Fibroblast of villous mesenchyme (primary cell): ENCODE data around the gene SPINT1. TPM values are rescaled to one million over a fixed set of nuclear protein-coding genes. Genes with fewer than 3 reads are reported as not detected.

Experiments
- DNase-seq: peaks from one replicate; pipeline ENCODE4 v3.0.0-alpha.2; 2010; ENCODE audit warnings: low read depth
- H3K4me3 ChIP-seq: 2 replicates; pipeline ENCODE4 v1.5.1; 2011; ENCODE audit warnings: low read depth, mild to moderate bottlenecking, low read length
- total RNA-seq: library from RNA; depleted of rRNA; stranded (reverse); fragments of >200 nt; gene quantifications from 2 replicates; pipeline ENCODE4 v1.2.3, GENCODE V29; 2012
- TF ChIP-seq, protein P1 (sequence below): IDR thresholded peaks from 2 replicates; pipeline ENCODE4 v1.5.1; 2012; ENCODE audit warnings: low read depth, mild to moderate bottlenecking, low read length; ENCODE audit not compliant: insufficient read depth

SPINT1 gene, protein sequence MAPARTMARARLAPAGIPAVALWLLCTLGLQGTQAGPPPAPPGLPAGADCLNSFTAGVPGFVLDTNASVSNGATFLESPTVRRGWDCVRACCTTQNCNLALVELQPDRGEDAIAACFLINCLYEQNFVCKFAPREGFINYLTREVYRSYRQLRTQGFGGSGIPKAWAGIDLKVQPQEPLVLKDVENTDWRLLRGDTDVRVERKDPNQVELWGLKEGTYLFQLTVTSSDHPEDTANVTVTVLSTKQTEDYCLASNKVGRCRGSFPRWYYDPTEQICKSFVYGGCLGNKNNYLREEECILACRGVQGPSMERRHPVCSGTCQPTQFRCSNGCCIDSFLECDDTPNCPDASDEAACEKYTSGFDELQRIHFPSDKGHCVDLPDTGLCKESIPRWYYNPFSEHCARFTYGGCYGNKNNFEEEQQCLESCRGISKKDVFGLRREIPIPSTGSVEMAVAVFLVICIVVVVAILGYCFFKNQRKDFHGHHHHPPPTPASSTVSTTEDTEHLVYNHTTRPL
- total RNA-seq: 0.32 and 0.43 TPM in 2 replicates

DNA sequence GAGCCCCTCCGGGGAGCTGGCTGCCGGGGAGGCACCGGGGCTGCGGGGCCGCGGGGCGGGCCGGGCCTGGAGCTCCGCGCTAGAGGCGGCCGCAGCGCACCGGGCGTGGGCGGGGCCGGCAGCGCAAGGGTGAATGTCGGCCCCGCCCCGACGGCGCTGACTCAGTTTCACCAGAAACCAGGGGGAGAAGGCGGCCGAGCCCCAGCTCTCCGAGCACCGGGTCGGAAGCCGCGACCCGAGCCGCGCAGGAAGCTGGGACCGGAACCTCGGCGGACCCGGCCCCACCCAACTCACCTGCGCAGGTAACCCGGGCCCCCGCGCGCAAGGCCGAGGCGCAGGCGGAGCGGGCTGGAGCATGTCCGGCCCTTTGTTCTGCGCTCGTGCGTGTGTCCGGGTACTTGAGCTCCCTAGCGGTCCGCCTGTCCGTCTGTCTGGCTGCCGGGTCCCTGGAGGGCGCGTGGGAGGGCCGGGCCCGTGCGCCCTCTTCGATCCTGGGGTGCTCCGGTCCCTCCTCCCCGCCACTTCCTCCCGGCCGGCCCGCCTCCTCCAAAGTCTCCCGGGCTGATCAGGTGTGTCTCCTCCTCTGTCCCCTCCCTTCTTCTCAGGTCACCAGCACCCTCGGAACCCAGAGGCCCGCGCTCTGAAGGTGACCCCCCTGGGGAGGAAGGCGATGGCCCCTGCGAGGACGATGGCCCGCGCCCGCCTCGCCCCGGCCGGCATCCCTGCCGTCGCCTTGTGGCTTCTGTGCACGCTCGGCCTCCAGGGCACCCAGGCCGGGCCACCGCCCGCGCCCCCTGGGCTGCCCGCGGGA, at the start of gene SPINT1:
Gene SPINT1 (plus strand): TSS at position 164 of the 811 bp plus-strand sequence. CDS start 507 bp downstream, at position 671.
- no peak for DNase-seq
- H3K4me3 ChIP-seq: peak within 1 kb of the TSS; percentile 50
- TF ChIP-seq, protein P1, sequence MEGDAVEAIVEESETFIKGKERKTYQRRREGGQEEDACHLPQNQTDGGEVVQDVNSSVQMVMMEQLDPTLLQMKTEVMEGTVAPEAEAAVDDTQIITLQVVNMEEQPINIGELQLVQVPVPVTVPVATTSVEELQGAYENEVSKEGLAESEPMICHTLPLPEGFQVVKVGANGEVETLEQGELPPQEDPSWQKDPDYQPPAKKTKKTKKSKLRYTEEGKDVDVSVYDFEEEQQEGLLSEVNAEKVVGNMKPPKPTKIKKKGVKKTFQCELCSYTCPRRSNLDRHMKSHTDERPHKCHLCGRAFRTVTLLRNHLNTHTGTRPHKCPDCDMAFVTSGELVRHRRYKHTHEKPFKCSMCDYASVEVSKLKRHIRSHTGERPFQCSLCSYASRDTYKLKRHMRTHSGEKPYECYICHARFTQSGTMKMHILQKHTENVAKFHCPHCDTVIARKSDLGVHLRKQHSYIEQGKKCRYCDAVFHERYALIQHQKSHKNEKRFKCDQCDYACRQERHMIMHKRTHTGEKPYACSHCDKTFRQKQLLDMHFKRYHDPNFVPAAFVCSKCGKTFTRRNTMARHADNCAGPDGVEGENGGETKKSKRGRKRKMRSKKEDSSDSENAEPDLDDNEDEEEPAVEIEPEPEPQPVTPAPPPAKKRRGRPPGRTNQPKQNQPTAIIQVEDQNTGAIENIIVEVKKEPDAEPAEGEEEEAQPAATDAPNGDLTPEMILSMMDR: no peak

DNA sequence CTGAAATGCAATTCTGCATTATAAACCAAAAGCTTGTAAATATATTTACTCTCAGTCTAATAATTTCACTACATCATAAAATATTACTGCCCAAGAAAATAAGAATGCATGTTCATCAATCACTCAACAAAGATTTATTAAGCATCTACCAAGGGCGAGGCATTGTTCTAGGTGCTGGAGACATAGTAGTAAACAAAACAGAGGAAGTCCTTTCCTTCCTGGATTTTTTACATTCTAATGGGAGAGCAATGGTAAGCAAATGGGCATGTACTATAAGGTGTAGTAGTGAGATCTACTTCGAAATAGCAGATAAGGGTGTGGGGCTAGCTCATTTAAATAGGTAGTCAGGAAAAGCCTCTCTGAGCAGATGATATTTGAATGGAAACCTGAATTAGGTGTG, 47.8 kb upstream of the SPINT1 start:
- TF ChIP-seq, protein P1: no peak
- no peak overlapping the region for H3K4me3 ChIP-seq
- no peak for DNase-seq

DNA sequence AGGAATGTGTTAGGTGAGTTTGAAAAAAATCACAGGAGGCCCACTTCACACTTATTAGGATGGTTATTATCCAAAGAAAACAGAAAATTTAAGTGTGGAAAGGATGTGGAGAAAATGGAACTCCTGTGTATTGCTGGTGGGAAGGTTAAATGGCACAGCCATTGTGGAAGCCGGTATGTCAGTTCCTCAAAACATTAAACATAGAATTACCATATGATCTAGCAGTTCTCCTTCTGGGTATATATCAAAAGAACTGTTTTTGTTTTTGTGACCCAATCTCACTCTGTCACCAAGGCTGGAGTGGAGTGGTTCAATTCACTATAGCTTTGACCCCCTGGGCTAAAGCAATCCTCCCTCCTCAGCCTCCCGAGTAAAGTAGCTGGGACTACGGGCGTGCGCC, 47.3 kb upstream of the SPINT1 start:
- TF ChIP-seq, protein P1: no peak
- H3K4me3 ChIP-seq: no peak overlapping the region
- no peak for DNase-seq

DNA sequence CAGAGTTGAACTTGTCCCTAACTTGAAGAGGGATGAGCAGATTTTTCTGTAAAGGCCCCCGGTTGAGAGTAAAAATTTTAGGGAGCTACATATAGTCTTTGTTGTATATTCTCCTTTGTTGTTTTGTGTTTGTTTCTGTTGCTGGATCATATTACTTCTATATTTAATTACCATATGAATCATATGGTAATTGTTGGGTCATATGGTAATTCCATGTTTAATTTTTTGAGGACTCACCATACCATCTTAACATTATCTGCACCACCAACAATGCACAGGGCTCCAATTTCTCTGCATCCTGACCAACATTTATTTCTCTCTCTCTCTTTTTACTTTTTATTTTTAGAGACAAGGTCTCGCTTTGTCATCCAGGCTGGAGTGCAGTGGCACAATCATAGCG, 44.3 kb upstream of the SPINT1 start:
- no peak overlapping the region for H3K4me3 ChIP-seq
- TF ChIP-seq, protein P1: no peak
- DNase-seq: no peak

DNA sequence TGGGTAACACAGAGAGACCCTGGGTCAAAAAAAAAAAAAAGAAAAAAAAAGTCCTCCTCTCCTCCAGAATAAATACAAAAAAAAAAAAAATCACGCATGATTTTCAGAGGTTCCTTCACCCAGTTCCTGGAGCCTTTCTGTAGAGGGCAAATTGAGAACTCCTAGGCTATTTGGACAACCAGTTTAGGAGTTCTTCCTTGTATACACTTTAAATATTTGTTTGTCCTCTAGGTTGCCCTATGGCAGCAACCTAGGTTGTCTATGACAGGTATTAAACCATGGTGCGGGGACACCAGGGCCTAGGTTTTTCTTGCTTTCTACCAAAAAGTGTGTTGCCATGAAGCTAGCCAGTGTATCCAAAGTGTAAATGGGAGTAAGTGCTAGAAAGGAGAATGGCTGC, 40.8 kb upstream of the SPINT1 start:
- TF ChIP-seq, protein P1: no peak
- H3K4me3 ChIP-seq: no peak overlapping the region
- no peak for DNase-seq

DNA sequence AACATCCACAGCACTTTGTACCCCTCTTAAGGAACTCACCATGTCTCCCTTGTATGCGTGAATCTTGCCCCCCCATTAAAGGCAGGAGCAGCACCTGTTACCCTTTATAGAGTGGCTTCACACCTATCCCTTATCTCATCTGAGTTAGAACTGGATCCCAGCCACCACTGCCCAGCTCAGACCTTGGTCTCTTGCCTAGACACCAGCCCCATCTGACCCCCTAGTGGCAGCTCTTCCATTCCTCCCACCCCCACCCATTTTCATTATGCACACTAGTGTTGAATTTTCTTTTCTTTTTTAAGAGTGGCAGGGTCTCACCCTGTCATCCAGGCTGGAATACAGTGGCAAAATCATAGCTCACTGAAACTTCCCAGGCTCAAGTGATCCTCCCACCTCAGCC, 40.2 kb upstream of the SPINT1 start:
- no peak for DNase-seq
- H3K4me3 ChIP-seq: no peak overlapping the region
- TF ChIP-seq, protein P1: no peak
